HuH-7.5 (cell line): ENCODE measurements around the gene SCIN.
"Not testable (repeated sequence)": the region's sequence is repeated elsewhere in the genome, so short reads cannot be mapped to it uniquely, and the experiment has no call there.

ENCODE experiments used
- DNase-seq: peaks from one replicate; pipeline ENCODE4 v3.0.0; 2011; ENCODE audit warnings: low spot score

Gene SCIN

GRCh38 chr7:12688485-12689170 lies 118.1 kb downstream of the SCIN start:
- DNase-seq, result not testable (repeated sequence)

- DNase-seq, result no peak
Measured at GRCh38 chr7:12689451-12689850, 118.9 kb downstream of the SCIN start.

GRCh38 chr7:12690041-12690878 lies 119.7 kb downstream of the SCIN start:
- no peak for DNase-seq

GRCh38 chr7:12691388-12691787 lies 120.9 kb downstream of the SCIN start:
- DNase-seq, result not testable (repeated sequence)

GRCh38 chr7:12692035-12692434 lies 121.5 kb downstream of the SCIN start:
- DNase-seq, result no peak

GRCh38 chr7:12692479-12693259 lies 122.1 kb downstream of the SCIN start:
- no peak for DNase-seq

GRCh38 chr7:12694817-12695216 lies 124.3 kb downstream of the SCIN start:
- no peak for DNase-seq

- DNase-seq, result no peak
Measured at GRCh38 chr7:12695965-12696364, 125.4 kb downstream of the SCIN start.

GRCh38 chr7:12699299-12699698 lies 128.8 kb downstream of the SCIN start:
- no peak for DNase-seq

GRCh38 chr7:12701433-12701832 lies 130.9 kb downstream of the SCIN start:
- DNase-seq, result no peak

GRCh38 chr7:12703881-12704280 lies 133.4 kb downstream of the SCIN start:
- no peak for DNase-seq

- DNase-seq, result no peak
Measured at GRCh38 chr7:12705878-12706277, 135.4 kb downstream of the SCIN start.

GRCh38 chr7:12706900-12707536 lies 136.5 kb downstream of the SCIN start:
- no peak for DNase-seq

GRCh38 chr7:12708314-12708713 lies 137.8 kb downstream of the SCIN start:
- no peak for DNase-seq
